HG03175 (cell line): ENCODE measurements around the gene CFAP54.
"Not testable (repeated sequence)": the region's sequence is repeated elsewhere in the genome, so short reads cannot be mapped to it uniquely, and the experiment has no call there.

Experiments
- ATAC-seq: cut with Tn5 transposase; IDR thresholded peaks from one replicate; pipeline ENCODE4 v1.9.1; 2021; ENCODE audit warnings: mild to moderate bottlenecking, moderate library complexity; ENCODE audit not compliant: unreplicated experiment

CFAP54 gene

GRCh38 chr12:96605684-96606083, 116.3 kb downstream of the CFAP54 start:
- no peak for ATAC-seq

GRCh38 chr12:96606134-96606533, 116.8 kb downstream of the CFAP54 start:
- no peak for ATAC-seq

GRCh38 chr12:96606644-96607043, 117.3 kb downstream of the CFAP54 start:
- no peak for ATAC-seq

GRCh38 chr12:96617178-96617577, 127.8 kb downstream of the CFAP54 start:
- no peak for ATAC-seq

- no peak for ATAC-seq
Observed at GRCh38 chr12:96623155-96623554, 133.8 kb downstream of the CFAP54 start.

GRCh38 chr12:96623656-96624217, 134.4 kb downstream of the CFAP54 start:
- no peak for ATAC-seq

- ATAC-seq: no peak
Observed at GRCh38 chr12:96635844-96636243, 146.5 kb downstream of the CFAP54 start.

- no peak for ATAC-seq
Observed at GRCh38 chr12:96636895-96637294, 147.5 kb downstream of the CFAP54 start.

- no peak for ATAC-seq
Observed at GRCh38 chr12:96648923-96649322, 159.5 kb downstream of the CFAP54 start.

GRCh38 chr12:96652870-96653269, 163.5 kb downstream of the CFAP54 start:
- ATAC-seq: no peak

- no peak for ATAC-seq
Observed at GRCh38 chr12:96658075-96658474, 168.7 kb downstream of the CFAP54 start.

GRCh38 chr12:96669786-96670185, 180.4 kb downstream of the CFAP54 start:
- ATAC-seq: no peak

- no peak for ATAC-seq
Observed at GRCh38 chr12:96670334-96670899, 181.0 kb downstream of the CFAP54 start.

- ATAC-seq: not testable (repeated sequence)
Observed at GRCh38 chr12:96675519-96675918, 186.1 kb downstream of the CFAP54 start.

GRCh38 chr12:96677363-96677762, 188.0 kb downstream of the CFAP54 start:
- no peak for ATAC-seq

- ATAC-seq: no peak
Observed at GRCh38 chr12:96687719-96688118, 198.3 kb downstream of the CFAP54 start.

- ATAC-seq: no peak
Observed at GRCh38 chr12:96698521-96698920, 209.1 kb downstream of the CFAP54 start.

GRCh38 chr12:96698965-96699364, 209.6 kb downstream of the CFAP54 start:
- ATAC-seq: no peak

- no peak for ATAC-seq
Observed at GRCh38 chr12:96701856-96702255, 212.5 kb downstream of the CFAP54 start.

- ATAC-seq: no peak
Observed at GRCh38 chr12:96710127-96710745, 220.9 kb downstream of the CFAP54 start.

GRCh38 chr12:96711364-96711763, 222.0 kb downstream of the CFAP54 start:
- peak; percentile 51 for ATAC-seq

GRCh38 chr12:96714199-96714598, 224.8 kb downstream of the CFAP54 start:
- ATAC-seq: no peak
